ENCODE results near the gene OSBPL3.

DNA sequence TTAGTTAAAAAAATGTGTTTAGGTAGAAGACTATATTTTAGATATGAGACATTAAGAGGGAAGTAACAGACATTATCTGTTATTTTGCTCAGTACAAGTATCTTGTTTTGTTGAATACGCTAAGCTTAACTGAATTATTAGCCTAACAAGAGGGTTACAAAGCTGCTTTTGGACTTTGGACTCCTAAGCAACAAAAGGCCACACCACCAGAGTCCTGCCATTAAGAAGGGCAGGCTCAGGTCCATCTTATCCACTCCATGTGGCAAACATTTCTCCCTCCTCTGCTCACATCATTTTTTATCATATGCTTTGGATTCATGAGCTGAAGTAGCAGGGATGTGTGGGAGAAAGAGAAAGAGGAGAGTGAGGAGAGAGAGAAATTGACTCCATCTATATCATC is 33.5 kb downstream of the OSBPL3 start:
- TF ChIP-seq CTCF (optimal IDR thresholded peaks at IDR 0.05 in 1 of 3, IDR thresholded peaks at IDR 0.05 in 1 of 3, conservative IDR thresholded peaks at IDR 0.05 in 1 of 3; ENCODE audit: extremely low read depth in 1 of 3, insufficient read depth in 2 of 3, low read length in 3 of 3) (no peak), EZH2 (IDR thresholded peaks at IDR 0.05; ENCODE audit: low read length) (no peak)
